Hepatocyte (in vitro differentiated cells): ENCODE measurements around the gene PISD.

ENCODE experiments used
- CTCF ChIP-seq: fragments of 200-600 bp; sonication (generic); IDR thresholded peaks from 2 replicates; pipeline ENCODE4 v1.5.1; 2016; ENCODE audit warnings: antibody characterized with exemption, mild to moderate bottlenecking; ENCODE audit not compliant: poor library complexity
- EZH2 ChIP-seq: fragments of 200-600 bp; sonication (generic); IDR thresholded peaks from 2 replicates; pipeline ENCODE4 v1.6.1; 2016; ENCODE audit warnings: antibody characterized with exemption, mild to moderate bottlenecking, borderline replicate concordance

DNA sequence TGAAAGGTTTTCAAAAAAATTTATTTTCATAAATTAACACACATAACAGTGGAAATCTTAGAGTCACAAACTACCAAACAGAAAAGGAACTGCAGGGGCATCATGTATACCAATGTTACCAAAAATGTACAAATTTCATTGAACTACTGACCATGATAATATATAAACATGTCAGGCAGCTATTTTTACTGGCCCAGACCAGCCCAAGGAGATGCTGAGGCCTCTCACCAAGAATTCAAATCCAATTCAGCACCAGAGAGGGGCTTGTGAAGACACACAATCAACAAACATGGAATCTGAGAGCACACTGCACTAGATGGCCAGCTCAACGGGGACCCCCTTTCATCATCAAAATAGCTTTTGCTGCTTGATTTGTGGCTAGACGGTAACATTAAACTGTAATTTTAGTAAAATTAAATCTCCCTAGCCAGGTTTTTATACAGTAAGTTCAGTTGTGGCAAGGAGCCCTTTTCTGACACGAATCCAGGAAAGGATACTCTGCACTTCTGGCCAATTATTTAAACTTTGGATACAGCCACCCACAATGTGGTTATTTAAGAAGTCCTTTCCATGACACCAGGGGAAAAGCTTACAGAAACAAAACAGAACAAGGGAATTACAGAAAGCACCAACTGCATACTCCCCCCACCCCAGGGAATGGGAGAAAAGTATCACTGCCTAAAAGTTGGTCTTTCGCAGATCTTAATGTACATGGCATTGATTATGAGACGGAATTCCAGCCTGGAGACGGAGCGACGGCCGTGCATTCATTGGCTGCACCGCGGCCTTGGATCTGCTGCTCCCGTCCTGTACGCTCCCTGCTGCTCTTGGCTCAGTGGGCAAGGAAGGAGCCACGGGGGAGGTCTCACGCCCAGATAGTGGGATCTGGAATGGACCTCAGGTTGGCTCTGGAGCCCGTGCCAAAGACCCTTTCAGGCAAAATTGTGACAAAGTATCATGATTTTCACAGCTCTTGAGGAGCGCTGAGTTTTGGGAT lies 19.6 kb upstream of the PISD start:
- TF ChIP-seq CTCF (no peak), EZH2 (no peak)
